Psoas muscle (tissue), 8 donors: ENCODE results near the gene HEBP1. TPM values are rescaled to one million over a fixed set of nuclear protein-coding genes. Genes with fewer than 3 reads are reported as not detected.
"Not testable (repeated sequence)": the region's sequence is repeated elsewhere in the genome, so short reads cannot be mapped to it uniquely, and the experiment has no call there.

Source experiments
- ATAC-seq, 4 donors: fragments of 200-7000 bp; cut with Tn5 transposase; one replicate each; pipeline ENCODE4 v1.9.1; 2020; ENCODE audit warnings: moderate library complexity in 3 of 4, mild to moderate bottlenecking in 2 of 4
- DNase-seq, 2 donors: peaks; one replicate each; pipeline ENCODE4 v3.0.0-alpha.2; 2020
- H3K27ac ChIP-seq: fragments of 200-600 bp; one replicate; pipeline ENCODE4 v1.8.0; 2022
- H3K27me3 ChIP-seq, 3 donors: fragments of 200-600 bp in 1 of 3; one replicate each; pipeline versions ENCODE4 v1.6.1 to v1.8.0; 2013 to 2022; ENCODE audit warnings: low read length in 2 of 3, mild to moderate bottlenecking in 2 of 3, moderate library complexity in 1 of 3; ENCODE audit not compliant: insufficient read depth in 3 of 3
- H3K36me3 ChIP-seq, 2 donors: fragments of 200-600 bp in 1 of 2; one replicate each; pipeline versions ENCODE4 v1.6.1 to v1.8.0; 2013 to 2022; ENCODE audit warnings: low read depth in 1 of 2, mild to moderate bottlenecking in 1 of 2, moderate library complexity in 1 of 2; ENCODE audit not compliant: insufficient read depth in 1 of 2
- H3K4me1 ChIP-seq: fragments of 200-600 bp; one replicate; pipeline ENCODE4 v1.8.0; 2022
- H3K4me3 ChIP-seq: fragments of 200-600 bp; one replicate; pipeline ENCODE4 v1.8.0; 2022; ENCODE audit warnings: mild to moderate bottlenecking
- H3K9me3 ChIP-seq: fragments of 200-600 bp; one replicate; pipeline ENCODE4 v1.8.0; 2022
- WGBS, 3 donors: extraction: QIAGEN DNeasy Blood & Tissue Kit; methylation state at CpG; one replicate each; pipeline versions ENCODE4 v1.1.6 to v1.1.7; 2013; 5-methylcytosine and 5-hydroxymethylcytosine counted together
- intact Hi-C, 2 donors: fragments of 100-400 bp; cut with DNase I; formaldehyde crosslinking; loops; one replicate each; pipeline versions ENCODE4 v1.11.0 to v1.14.2; 2022
- polyA plus RNA-seq, 3 donors: library from polyadenylated mRNA; stranded (reverse); fragments of 200-250 nt; gene quantifications; one replicate each; pipeline ENCODE4 v1.2.3, GENCODE V29; 2013
- total RNA-seq, 4 donors: library from RNA; stranded (reverse); fragmentation: NEBNext Ultra II Directional in 2 of 4; extraction: Animal tissue kit (Norgen Biotek cat#: 25700) in 2 of 4; gene quantifications; one replicate each; pipeline versions ENCODE4 v1.2.1 to v1.2.4, GENCODE V29; 2021 to 2023
- TF ChIP-seq, protein P1 (sequence below): fragments of 200-600 bp; IDR thresholded peaks from one replicate; pipeline ENCODE4 v1.8.0; 2022; ENCODE audit warnings: antibody characterized with exemption
- donor health status: healthy with polysubstance abuse.
- donor health status: DM: no; HTN: no; CAD: no; lungs with moderate emphysema.
- donor health status: Bipolar disorder and iron deficiency.
- donor health status: healthy.
- donor health status: DM: yes; HTN: yes; CAD: no.
- donor health status: DM: no; HTN: no; CAD: no.
- donor health status: DM: no; HTN: no; CAD: no.
- donor health status: DM: yes; HTN: yes; CAD: no.

The HEBP1 gene
- total and polyA plus RNA-seq, 7 donors = 19.4 to 39.3 (median 33.3) TPM

DNA sequence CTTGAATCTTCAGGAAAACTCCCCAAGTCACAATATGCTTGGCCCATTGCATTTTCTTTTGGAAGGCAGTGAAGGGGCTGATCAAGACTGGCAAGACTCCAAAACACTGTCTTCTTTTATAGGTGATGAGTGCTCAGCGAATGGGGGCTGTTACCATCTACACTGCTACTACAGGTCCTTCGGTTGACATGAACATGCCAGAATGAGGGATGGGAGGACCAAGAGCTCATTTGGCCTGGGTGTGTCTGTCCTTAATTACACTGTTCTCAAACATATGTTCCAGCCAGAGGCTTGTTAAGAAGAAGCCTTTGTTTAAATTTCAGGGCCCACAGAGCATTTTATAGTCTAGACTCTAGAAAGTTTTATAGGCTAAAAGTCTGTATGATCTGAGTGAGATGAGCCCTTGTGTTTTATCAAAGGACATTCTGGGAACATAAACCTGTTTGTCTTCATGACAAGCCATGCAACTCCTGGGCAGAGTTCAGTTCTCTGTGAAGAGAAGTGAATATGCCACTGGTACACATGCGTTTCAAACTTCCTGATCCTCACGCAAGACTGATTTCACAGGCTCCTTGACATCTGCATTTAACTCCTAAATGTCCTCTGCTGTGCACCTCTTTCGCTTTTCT lies 39.4 kb upstream of the HEBP1 start:
- Histone ChIP-seq H3K4me1 (no peaks in the 10 kb centered on the region), H3K9me3 (no peaks in the 10 kb centered on the region), H3K27me3 (no peaks in the 10 kb centered on the region), H3K4me3 (no peak overlapping the region), H3K36me3 (no peaks in the 10 kb centered on the region), H3K27ac (no peak overlapping the region)
- intact Hi-C loops = no loop called here
- 58 to 61% (median 59%) methylated on average over 5 of the region's 5 CpGs for WGBS, 3 donors
- no peak for DNase-seq
- no peak for ATAC-seq
- TF ChIP-seq, protein P1, sequence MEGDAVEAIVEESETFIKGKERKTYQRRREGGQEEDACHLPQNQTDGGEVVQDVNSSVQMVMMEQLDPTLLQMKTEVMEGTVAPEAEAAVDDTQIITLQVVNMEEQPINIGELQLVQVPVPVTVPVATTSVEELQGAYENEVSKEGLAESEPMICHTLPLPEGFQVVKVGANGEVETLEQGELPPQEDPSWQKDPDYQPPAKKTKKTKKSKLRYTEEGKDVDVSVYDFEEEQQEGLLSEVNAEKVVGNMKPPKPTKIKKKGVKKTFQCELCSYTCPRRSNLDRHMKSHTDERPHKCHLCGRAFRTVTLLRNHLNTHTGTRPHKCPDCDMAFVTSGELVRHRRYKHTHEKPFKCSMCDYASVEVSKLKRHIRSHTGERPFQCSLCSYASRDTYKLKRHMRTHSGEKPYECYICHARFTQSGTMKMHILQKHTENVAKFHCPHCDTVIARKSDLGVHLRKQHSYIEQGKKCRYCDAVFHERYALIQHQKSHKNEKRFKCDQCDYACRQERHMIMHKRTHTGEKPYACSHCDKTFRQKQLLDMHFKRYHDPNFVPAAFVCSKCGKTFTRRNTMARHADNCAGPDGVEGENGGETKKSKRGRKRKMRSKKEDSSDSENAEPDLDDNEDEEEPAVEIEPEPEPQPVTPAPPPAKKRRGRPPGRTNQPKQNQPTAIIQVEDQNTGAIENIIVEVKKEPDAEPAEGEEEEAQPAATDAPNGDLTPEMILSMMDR = no peak

- H3K27me3 ChIP-seq = no peaks in the 10 kb centered on the region
- 85 to 87% (median 86%) methylated on average over 4 of the region's 4 CpGs for WGBS, 3 donors
- intact Hi-C loops = no loop called here
These were observed 38.6 kb upstream of the HEBP1 start for GRCh38 chr12:13038491-13039161.

GRCh38 chr12:13036881-13037280 lies 36.8 kb upstream of the HEBP1 start:
- no peaks in the 10 kb centered on the region for H3K36me3 ChIP-seq
- WGBS, 3 donors = 89 to 98% (median 91%) methylated on average over 3 of the region's 3 CpGs
- no peak overlapping the region for H3K27ac ChIP-seq
- TF ChIP-seq, protein P1 = no peak
- intact Hi-C loops = no loop called here
- no peaks in the 10 kb centered on the region for H3K9me3 ChIP-seq
- H3K4me3 ChIP-seq = no peak overlapping the region
- no peak for DNase-seq
- no peaks in the 10 kb centered on the region for H3K4me1 ChIP-seq
- ATAC-seq = no peak
- no peaks in the 10 kb centered on the region for H3K27me3 ChIP-seq

More at GRCh38 chr12:13038491-13039161, 38.6 kb upstream of the HEBP1 start:
- Histone ChIP-seq H3K36me3 (no peaks in the 10 kb centered on the region), H3K9me3 (no peaks in the 10 kb centered on the region), H3K4me1 (no peaks in the 10 kb centered on the region), H3K4me3 (no peak overlapping the region), H3K27ac (no peak overlapping the region)
- ATAC-seq = no peak
- no peak for DNase-seq
- TF ChIP-seq, protein P1 = no peak

- ATAC-seq, H3K4me3 ChIP-seq, H3K36me3 ChIP-seq, DNase-seq, H3K27me3 ChIP-seq, H3K9me3 ChIP-seq, H3K27ac ChIP-seq, H3K4me1 ChIP-seq, intact Hi-C loops: not testable (repeated sequence)
- WGBS, 3 donors = 69 to 81% (median 81%) methylated on average over 5 of the region's 5 CpGs
These were observed 35.3 kb upstream of the HEBP1 start for GRCh38 chr12:13035335-13035734.

DNA sequence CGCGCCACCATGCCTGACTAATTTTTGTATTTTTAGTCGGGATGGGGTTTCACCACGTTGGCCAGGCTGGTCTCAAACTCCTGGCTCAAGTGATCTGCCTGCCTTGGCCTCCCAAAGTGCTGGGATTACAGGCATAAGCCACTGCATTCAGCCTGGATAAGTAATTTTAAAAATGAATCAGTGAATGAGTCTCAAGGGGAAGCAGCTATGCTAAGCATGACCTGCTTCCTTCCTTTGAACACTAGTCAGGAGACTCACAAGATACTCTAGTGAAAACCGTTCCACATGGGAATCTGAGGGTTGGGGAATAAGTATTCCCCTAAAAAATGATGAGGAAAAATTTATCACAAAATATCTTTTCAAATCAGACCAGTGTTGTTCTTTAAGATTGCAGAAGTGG lies 33.4 kb upstream of the HEBP1 start:
- TF ChIP-seq, protein P1 = no peak
- ATAC-seq (peak in 3 of 4 donors; percentile 57 to 73 (median 60)), DNase-seq (no peak)
- H3K4me1 ChIP-seq = no peaks in the 10 kb centered on the region
- 19 to 24% (median 22%) methylated on average over 5 of the region's 5 CpGs for WGBS, 3 donors
- intact Hi-C loops = no loop called here
- H3K27ac ChIP-seq = no peak overlapping the region
- H3K4me3 ChIP-seq = no peak overlapping the region
- H3K9me3 ChIP-seq = no peaks in the 10 kb centered on the region
- H3K27me3 ChIP-seq = no peaks in the 10 kb centered on the region
- no peaks in the 10 kb centered on the region for H3K36me3 ChIP-seq
